GM12892 (cell line): ENCODE measurements around the gene SLC25A40.
"Not testable (repeated sequence)": the region's sequence is repeated elsewhere in the genome, so short reads cannot be mapped to it uniquely, and the experiment has no call there.

Experiments
- DNase-seq: peaks from one replicate; pipeline ENCODE4 v3.0.0; 2011; ENCODE audit not compliant: insufficient read length
- FAIRE-seq: peaks from 2 replicates; lab custom pipeline; 2011; peaks lifted over from hg19 to GRCh38; lab: Jason Lieb, UNC
- POLR2A ChIP-seq: IDR thresholded peaks from 2 replicates; pipeline ENCODE4 v1.6.1; 2011; ENCODE audit warnings: low read depth, low read length, control low read depth
- POLR2AphosphoS5 ChIP-seq: IDR thresholded peaks from 2 replicates; pipeline ENCODE4 v1.6.1; 2011; ENCODE audit warnings: low read depth, low read length, control low read depth
- TAF1 ChIP-seq: IDR thresholded peaks from 2 replicates; pipeline ENCODE4 v1.6.1; 2011; ENCODE audit warnings: low read depth, mild to moderate bottlenecking, control low read depth, low read length, borderline replicate concordance

SLC25A40 gene

GRCh38 chr7:87858417-87859100 is 17.6 kb downstream of the SLC25A40 start:
- DNase-seq (no peak), FAIRE-seq (no peak)
- TF ChIP-seq POLR2A (no peak), POLR2AphosphoS5 (no peak), TAF1 (no peak)

- FAIRE-seq (no peak), DNase-seq (no peak)
- TF ChIP-seq POLR2A, result no peak
- TF ChIP-seq POLR2AphosphoS5, result no peak
- no peak for TF ChIP-seq TAF1
Observed at GRCh38 chr7:87853237-87853864, 22.8 kb downstream of the SLC25A40 start.

GRCh38 chr7:87852306-87852705 is 23.9 kb downstream of the SLC25A40 start:
- FAIRE-seq (no peak), DNase-seq (no peak)
- TF ChIP-seq TAF1, result no peak
- no peak for TF ChIP-seq POLR2A
- no peak for TF ChIP-seq POLR2AphosphoS5

- DNase-seq, result no peak
- TF ChIP-seq POLR2AphosphoS5 (no peak), TAF1 (no peak), POLR2A (no peak)
- FAIRE-seq, result no peak
Observed at GRCh38 chr7:87850836-87851593, 25.1 kb downstream of the SLC25A40 start.

- TF ChIP-seq TAF1 (no peak), POLR2AphosphoS5 (no peak), POLR2A (no peak)
- DNase-seq, result no peak
- FAIRE-seq, result no peak
Observed at GRCh38 chr7:87837597-87837996, 38.6 kb downstream of the SLC25A40 start.

GRCh38 chr7:87833130-87833529 is 43.0 kb downstream of the SLC25A40 start:
- DNase-seq (no peak), FAIRE-seq (no peak)
- TF ChIP-seq POLR2AphosphoS5, result no peak
- no peak for TF ChIP-seq TAF1
- TF ChIP-seq POLR2A, result no peak

GRCh38 chr7:87831097-87831496 is 45.1 kb downstream of the SLC25A40 start:
- TF ChIP-seq TAF1 (no peak), POLR2A (no peak), POLR2AphosphoS5 (no peak)
- no peak for FAIRE-seq
- DNase-seq, result no peak

- not testable (repeated sequence) for FAIRE-seq, DNase-seq
Observed at GRCh38 chr7:87828383-87828782, 47.8 kb downstream of the SLC25A40 start.

GRCh38 chr7:87825369-87825768 is 50.8 kb downstream of the SLC25A40 start:
- not testable (repeated sequence) for FAIRE-seq, DNase-seq

GRCh38 chr7:87822056-87822455 is 54.1 kb downstream of the SLC25A40 start:
- not testable (repeated sequence) for FAIRE-seq, DNase-seq

GRCh38 chr7:87818336-87818735 is 57.8 kb downstream of the SLC25A40 start:
- FAIRE-seq, result no peak
- no peak for DNase-seq
- TF ChIP-seq POLR2AphosphoS5 (no peak), TAF1 (no peak), POLR2A (no peak)

- DNase-seq (no peak), FAIRE-seq (no peak)
- TF ChIP-seq POLR2AphosphoS5, result no peak
- TF ChIP-seq TAF1, result no peak
- no peak for TF ChIP-seq POLR2A
Observed at GRCh38 chr7:87816389-87816788, 59.8 kb downstream of the SLC25A40 start.
